Heart left ventricle (tissue), 16 donors: ENCODE measurements around the gene GDPD4. TPM values are rescaled to one million over a fixed set of nuclear protein-coding genes. Genes with fewer than 3 reads are reported as not detected.

ENCODE experiments used
- ATAC-seq, 4 donors: fragments of 200-7000 bp; cut with Tn5 transposase; one replicate each; pipeline ENCODE4 v1.9.1; 2020 to 2022; ENCODE audit warnings: moderate library complexity in 4 of 4, mild to moderate bottlenecking in 3 of 4, moderate number of reproducible peaks in 1 of 4
- DNase-seq, 5 donors: peaks; one replicate each; pipeline ENCODE4 v3.0.0-alpha.2; 2020
- H3K27ac ChIP-seq, 12 donors: fragments of 200-600 bp; sonication (generic) in 4 of 12; one replicate each; pipeline versions ENCODE4 v1.5.0 to v1.8.0; 2016 to 2022; ENCODE audit warnings: mild to moderate bottlenecking in 2 of 12
- H3K27me3 ChIP-seq, 9 donors: fragments of 200-600 bp; sonication (generic) in 2 of 9; one replicate each; pipeline versions ENCODE4 v1.5.1 to v1.8.0; 2016 to 2022; ENCODE audit warnings: mild to moderate bottlenecking in 3 of 9
- H3K36me3 ChIP-seq, 9 donors: fragments of 200-600 bp; sonication (generic) in 2 of 9; one replicate each; pipeline versions ENCODE4 v1.5.0 to v1.8.0; 2018 to 2022; ENCODE audit warnings: mild to moderate bottlenecking in 2 of 9
- H3K4me1 ChIP-seq, 12 donors: fragments of 200-600 bp; sonication (generic) in 4 of 12; one replicate each; pipeline versions ENCODE4 v1.5.0 to v1.8.0; 2016 to 2022; ENCODE audit warnings: mild to moderate bottlenecking in 3 of 12
- H3K4me3 ChIP-seq, 12 donors: fragments of 200-600 bp; sonication (generic) in 4 of 12; one replicate each; pipeline versions ENCODE4 v1.5.0 to v1.8.0; 2017 to 2022; ENCODE audit warnings: mild to moderate bottlenecking in 9 of 12, moderate library complexity in 4 of 12
- H3K9me3 ChIP-seq, 12 donors: fragments of 200-600 bp; sonication (generic) in 4 of 12; one replicate each; pipeline versions ENCODE4 v1.5.0 to v1.8.0; 2016 to 2022; ENCODE audit warnings: mild to moderate bottlenecking in 1 of 12
- POLR2A ChIP-seq, 2 donors: fragments of 450-650 bp; IDR thresholded peaks; one replicate each; pipeline ENCODE4 v1.6.1; 2017; ENCODE audit warnings: antibody characterized with exemption in 2 of 2, mild to moderate bottlenecking in 2 of 2, moderate library complexity in 2 of 2
- whole genome bisulfite sequencing, 4 donors: extraction: QIAGEN DNeasy Blood & Tissue Kit in 2 of 4; methylation state at CpG; one replicate each; pipeline versions ENCODE4 v1.1.5 to v1.1.7; 2013 to 2018; 5-methylcytosine and 5-hydroxymethylcytosine counted together
- intact Hi-C, 10 donors: fragments of 100-400 bp; cut with DNase I; formaldehyde crosslinking; loops; one replicate each; pipeline versions ENCODE4 v1.11.1 to v1.14.2; 2022
- polyA plus RNA-seq, 2 donors: library from polyadenylated mRNA; stranded (reverse); fragments of 200-250 nt; gene quantifications; one replicate each; pipeline ENCODE4 v1.2.3, GENCODE V29; 2013
- total RNA-seq, 9 donors: library from RNA; depleted of rRNA in 2 of 9; stranded (reverse); fragments of >200 nt in 2 of 9; fragmentation: NEBNext Ultra II Directional in 3 of 9; extraction: Animal tissue kit (Norgen Biotek cat#: 25700) in 3 of 9; gene quantifications; one replicate each; pipeline versions ENCODE4 v1.1.0 to v1.2.4, GENCODE V29; 2016 to 2023
- TF ChIP-seq, protein P1 (sequence below), 12 donors: fragments of 200-600 bp; sonication (generic) in 4 of 12; IDR thresholded peaks; one replicate each; pipeline versions ENCODE4 v1.5.0 to v1.8.0; 2018 to 2022; ENCODE audit warnings: antibody characterized with exemption in 12 of 12, mild to moderate bottlenecking in 5 of 12
- donor health status: ischemic (EF 13 %, LVEDD 7.1; RV severe dilation, severe dysfunction).
- donor health status: healthy with polysubstance abuse.
- donor health status: DM: no; HTN: yes; CAD: no.
- donor health status: DM: no; HTN: no; CAD: no.
- donor health status: ischemic (EF 25% LVEDD 6.9; RV normal size, moderate dysfunction).
- donor health status: ischemic (EF 25% LVEDD 5.7; RV mildly dilated, moderate dysfunction).
- donor health status: healthy.
- donor health status: DM: yes; HTN: yes; CAD: no.
- donor health status: ischemic (EF 35%, LVEDD 5.7; RV mildly dilated, moderate dysfunction).
- donor health status: nonischemic (EF 11% LVEDD 7.7; RV severe dilation, severe dysfunction).
- donor health status: DM: yes; HTN: yes; CAD: no.
- donor health status: PGD.
- donor health status: ischemic (EF 29% LVEDD 5.4; RV normal size, mild dysfunction).
- donor health status: nonischemic (EF 23%, LVEDD 6.1; RV moderate dilation, normal function).

GDPD4 gene
- total and polyA plus RNA-seq, 11 donors = 0.19 TPM; not detected in 10

GRCh38 chr11:77316733-77317342 is 15.4 kb upstream of the GDPD4 start:
- Histone ChIP-seq H3K4me3 (no peak overlapping the region), H3K4me1 (no peaks in the 10 kb centered on the region), H3K9me3 (no peaks in the 10 kb centered on the region), H3K27ac (no peak overlapping the region), H3K36me3 (peaks cover 0 to under 1% (median 0%) of the 10 kb centered on the region in 9 donors), H3K27me3 (no peaks in the 10 kb centered on the region)
- WGBS, 4 donors = 55 to 62% (median 59%) methylated on average over 5 of the region's 5 CpGs
- no peak for TF ChIP-seq POLR2A (IDR thresholded peaks at IDR 0.05)
- TF ChIP-seq, protein P1, sequence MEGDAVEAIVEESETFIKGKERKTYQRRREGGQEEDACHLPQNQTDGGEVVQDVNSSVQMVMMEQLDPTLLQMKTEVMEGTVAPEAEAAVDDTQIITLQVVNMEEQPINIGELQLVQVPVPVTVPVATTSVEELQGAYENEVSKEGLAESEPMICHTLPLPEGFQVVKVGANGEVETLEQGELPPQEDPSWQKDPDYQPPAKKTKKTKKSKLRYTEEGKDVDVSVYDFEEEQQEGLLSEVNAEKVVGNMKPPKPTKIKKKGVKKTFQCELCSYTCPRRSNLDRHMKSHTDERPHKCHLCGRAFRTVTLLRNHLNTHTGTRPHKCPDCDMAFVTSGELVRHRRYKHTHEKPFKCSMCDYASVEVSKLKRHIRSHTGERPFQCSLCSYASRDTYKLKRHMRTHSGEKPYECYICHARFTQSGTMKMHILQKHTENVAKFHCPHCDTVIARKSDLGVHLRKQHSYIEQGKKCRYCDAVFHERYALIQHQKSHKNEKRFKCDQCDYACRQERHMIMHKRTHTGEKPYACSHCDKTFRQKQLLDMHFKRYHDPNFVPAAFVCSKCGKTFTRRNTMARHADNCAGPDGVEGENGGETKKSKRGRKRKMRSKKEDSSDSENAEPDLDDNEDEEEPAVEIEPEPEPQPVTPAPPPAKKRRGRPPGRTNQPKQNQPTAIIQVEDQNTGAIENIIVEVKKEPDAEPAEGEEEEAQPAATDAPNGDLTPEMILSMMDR (IDR thresholded peaks at IDR 0.05) = no peak
- intact Hi-C loops = no loop called here
- DNase-seq (no peak), ATAC-seq (no peak)

DNA sequence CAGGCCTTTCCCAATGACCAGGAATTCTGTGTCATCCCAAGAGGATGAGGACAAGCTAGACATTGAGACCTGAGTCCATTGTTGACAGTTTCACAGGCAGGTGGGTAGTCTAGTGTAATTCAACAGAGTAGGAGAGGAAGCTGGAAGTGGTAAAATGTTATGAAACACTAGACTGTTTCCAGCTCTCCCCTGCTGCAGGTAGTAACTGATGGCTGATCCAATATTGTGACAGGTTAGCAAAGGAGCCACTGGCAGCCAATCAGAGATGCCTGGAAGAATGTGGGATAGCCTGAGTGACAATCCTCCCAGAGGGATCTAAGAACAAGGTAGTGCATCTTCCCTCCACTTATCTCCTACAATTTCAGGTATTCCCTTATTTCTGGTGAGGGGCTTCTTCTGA is 10.6 kb upstream of the GDPD4 start:
- no peak for ATAC-seq

GRCh38 chr11:77311701-77312100 is 10.2 kb upstream of the GDPD4 start:
- H3K36me3 ChIP-seq = no peaks in the 10 kb centered on the region
- no peak overlapping the region for H3K27ac ChIP-seq
- TF ChIP-seq, protein P1 (IDR thresholded peaks at IDR 0.05) = no peak
- TF ChIP-seq POLR2A (IDR thresholded peaks at IDR 0.05) = no peak
- H3K9me3 ChIP-seq = no peaks in the 10 kb centered on the region
- no peak for DNase-seq
- intact Hi-C loops = no loop called here
- H3K27me3 ChIP-seq = no peaks in the 10 kb centered on the region
- no peaks in the 10 kb centered on the region for H3K4me1 ChIP-seq
- ATAC-seq = no peak
- WGBS, 4 donors = 91 to 96% (median 95%) methylated on average over 3 of the region's 3 CpGs
- H3K4me3 ChIP-seq = no peak overlapping the region

More for the DNA sequence above, 10.6 kb upstream of the GDPD4 start:
- H3K4me3 ChIP-seq = no peak overlapping the region
- H3K27ac ChIP-seq = no peak overlapping the region
- H3K9me3 ChIP-seq = no peaks in the 10 kb centered on the region
- H3K4me1 ChIP-seq = no peaks in the 10 kb centered on the region
- TF ChIP-seq, protein P1 (IDR thresholded peaks at IDR 0.05) = no peak
- no peak for DNase-seq
- intact Hi-C loops = no loop called here
- H3K36me3 ChIP-seq = no peaks in the 10 kb centered on the region
- no peaks in the 10 kb centered on the region for H3K27me3 ChIP-seq

GRCh38 chr11:77310721-77311120 is 9.2 kb upstream of the GDPD4 start:
- Histone ChIP-seq H3K27me3 (no peaks in the 10 kb centered on the region), H3K4me1 (no peaks in the 10 kb centered on the region), H3K9me3 (no peaks in the 10 kb centered on the region), H3K36me3 (no peaks in the 10 kb centered on the region), H3K27ac (no peak overlapping the region), H3K4me3 (no peak overlapping the region)
- intact Hi-C loops = no loop called here
- no peak for ATAC-seq
- no peak for TF ChIP-seq POLR2A (IDR thresholded peaks at IDR 0.05)
- TF ChIP-seq, protein P1 (IDR thresholded peaks at IDR 0.05) = no peak
- DNase-seq = no peak
- 64 to 78% (median 71%) methylated on average over 5 of the region's 5 CpGs for whole genome bisulfite sequencing, 4 donors
